Tibial artery (tissue), 4 donors: ENCODE data around the gene UQCRH.

Source experiments
- DNase-seq, 2 donors: peaks; one replicate each; pipeline ENCODE4 v3.0.0-alpha.2; 2019
- H3K27ac ChIP-seq, 2 donors: fragments of 200-600 bp; sonication (generic) in 1 of 2; 1 replicate in 1 of 2; 2 replicates in 1 of 2; pipeline ENCODE4 v1.5.1; 2018 to 2019; ENCODE audit warnings: mild to moderate bottlenecking in 1 of 2
- H3K27me3 ChIP-seq, 2 donors: fragments of 200-600 bp; sonication (generic) in 1 of 2; one replicate each; pipeline versions ENCODE4 v1.5.1 to v1.6.0; 2016 to 2019
- H3K36me3 ChIP-seq, 3 donors: fragments of 200-600 bp; sonication (generic) in 2 of 3; one replicate each; pipeline ENCODE4 v1.5.1; 2016 to 2019; ENCODE audit warnings: mild to moderate bottlenecking in 2 of 3
- H3K4me1 ChIP-seq, 4 donors: fragments of 200-600 bp; sonication (generic) in 2 of 4; 1 replicate in 3 of 4; 2 replicates in 1 of 4; pipeline ENCODE4 v1.5.1; 2016 to 2019
- H3K4me3 ChIP-seq, 2 donors: fragments of 200-600 bp; sonication (generic) in 1 of 2; 1 replicate in 1 of 2; 2 replicates in 1 of 2; pipeline ENCODE4 v1.5.1; 2018 to 2019; ENCODE audit warnings: mild to moderate bottlenecking in 2 of 2
- H3K9me3 ChIP-seq, 3 donors: fragments of 200-600 bp; sonication (generic) in 1 of 3; one replicate each; pipeline ENCODE4 v1.5.1; 2016 to 2019
- intact Hi-C: fragments of 100-400 bp; cut with DNase I; formaldehyde crosslinking; loops from one replicate; pipeline ENCODE4 v1.15.0; 2023; ENCODE audit warnings: low total_unique reads
- TF ChIP-seq, protein P1 (sequence below), 2 experiments: fragments of 200-600 bp in 1 of 2; fragments of 450-650 bp in 1 of 2; IDR thresholded peaks; one replicate each; pipeline ENCODE4 v1.5.1; 2017 to 2019; ENCODE audit warnings: antibody characterized with exemption in 2 of 2, mild to moderate bottlenecking in 1 of 2, moderate library complexity in 1 of 2

UQCRH gene

DNA sequence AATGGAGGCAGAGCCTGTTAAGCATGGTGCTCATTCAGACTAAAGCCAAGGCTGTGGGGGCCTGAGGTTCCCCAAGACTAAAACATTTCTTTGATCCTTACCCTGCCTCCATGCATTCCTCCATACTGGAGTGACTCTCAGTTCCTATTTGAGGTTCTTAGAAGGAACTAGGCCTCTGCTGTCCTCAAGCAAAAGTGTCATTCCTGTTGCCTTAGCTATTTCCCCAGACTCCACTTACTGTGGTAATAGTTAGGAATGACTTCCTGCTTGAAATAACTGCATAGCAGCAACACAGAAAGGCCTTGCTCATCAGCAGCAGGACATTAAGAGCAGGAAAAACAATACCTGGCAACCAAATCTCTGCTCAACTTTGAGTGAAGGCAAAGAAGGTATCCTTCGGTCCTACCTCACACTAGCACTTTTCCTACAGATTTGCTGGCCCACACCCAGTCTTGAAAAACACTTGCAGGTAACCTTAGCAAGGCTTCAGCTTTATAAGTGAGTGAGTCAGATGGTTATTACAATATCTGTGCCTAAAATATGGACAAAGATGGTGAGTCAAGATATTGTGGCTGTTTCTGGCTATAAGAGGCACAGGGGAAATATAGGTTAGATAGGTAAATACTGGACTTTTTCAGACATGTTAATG lies 14.9 kb upstream of the UQCRH start:
- TF ChIP-seq, protein P1, sequence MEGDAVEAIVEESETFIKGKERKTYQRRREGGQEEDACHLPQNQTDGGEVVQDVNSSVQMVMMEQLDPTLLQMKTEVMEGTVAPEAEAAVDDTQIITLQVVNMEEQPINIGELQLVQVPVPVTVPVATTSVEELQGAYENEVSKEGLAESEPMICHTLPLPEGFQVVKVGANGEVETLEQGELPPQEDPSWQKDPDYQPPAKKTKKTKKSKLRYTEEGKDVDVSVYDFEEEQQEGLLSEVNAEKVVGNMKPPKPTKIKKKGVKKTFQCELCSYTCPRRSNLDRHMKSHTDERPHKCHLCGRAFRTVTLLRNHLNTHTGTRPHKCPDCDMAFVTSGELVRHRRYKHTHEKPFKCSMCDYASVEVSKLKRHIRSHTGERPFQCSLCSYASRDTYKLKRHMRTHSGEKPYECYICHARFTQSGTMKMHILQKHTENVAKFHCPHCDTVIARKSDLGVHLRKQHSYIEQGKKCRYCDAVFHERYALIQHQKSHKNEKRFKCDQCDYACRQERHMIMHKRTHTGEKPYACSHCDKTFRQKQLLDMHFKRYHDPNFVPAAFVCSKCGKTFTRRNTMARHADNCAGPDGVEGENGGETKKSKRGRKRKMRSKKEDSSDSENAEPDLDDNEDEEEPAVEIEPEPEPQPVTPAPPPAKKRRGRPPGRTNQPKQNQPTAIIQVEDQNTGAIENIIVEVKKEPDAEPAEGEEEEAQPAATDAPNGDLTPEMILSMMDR (IDR thresholded peaks at IDR 0.05), result no peak
- no peak overlapping the region for H3K27ac ChIP-seq
- H3K27me3 ChIP-seq, result no peaks in the 10 kb centered on the region
- intact Hi-C loops, result no loop called here
- H3K9me3 ChIP-seq, result no peaks in the 10 kb centered on the region
- H3K4me1 ChIP-seq, result no peaks in the 10 kb centered on the region
- no peak for DNase-seq
- no peak overlapping the region for H3K4me3 ChIP-seq
- peaks cover 21 to 86% (median 66%) of the 10 kb centered on the region in 3 donors for H3K36me3 ChIP-seq

DNA sequence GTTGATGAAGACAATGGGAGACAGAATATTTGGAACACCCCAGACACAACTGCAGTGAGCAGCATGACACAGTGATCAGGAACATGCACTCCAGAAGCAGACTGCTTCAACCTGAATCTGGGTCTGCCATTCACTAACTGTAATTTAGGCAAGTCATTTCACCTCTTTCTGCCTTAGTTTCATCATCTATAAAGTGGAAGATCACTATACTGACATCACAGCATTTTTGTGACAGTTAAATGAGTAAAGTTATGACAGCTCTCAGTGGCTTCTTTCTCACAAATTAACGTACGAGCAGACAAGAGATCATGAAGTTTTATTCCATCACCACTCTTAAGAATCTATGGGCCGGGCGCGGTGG lies 14.4 kb upstream of the UQCRH start:
- no peaks in the 10 kb centered on the region for H3K9me3 ChIP-seq
- DNase-seq, result no peak
- intact Hi-C loops, result no loop called here
- H3K27me3 ChIP-seq, result no peaks in the 10 kb centered on the region
- H3K4me3 ChIP-seq, result no peak overlapping the region
- H3K27ac ChIP-seq, result no peak overlapping the region
- TF ChIP-seq, protein P1 (IDR thresholded peaks at IDR 0.05), result no peak
- H3K4me1 ChIP-seq, result no peaks in the 10 kb centered on the region
- peaks cover 24 to 86% (median 66%) of the 10 kb centered on the region in 3 donors for H3K36me3 ChIP-seq

DNA sequence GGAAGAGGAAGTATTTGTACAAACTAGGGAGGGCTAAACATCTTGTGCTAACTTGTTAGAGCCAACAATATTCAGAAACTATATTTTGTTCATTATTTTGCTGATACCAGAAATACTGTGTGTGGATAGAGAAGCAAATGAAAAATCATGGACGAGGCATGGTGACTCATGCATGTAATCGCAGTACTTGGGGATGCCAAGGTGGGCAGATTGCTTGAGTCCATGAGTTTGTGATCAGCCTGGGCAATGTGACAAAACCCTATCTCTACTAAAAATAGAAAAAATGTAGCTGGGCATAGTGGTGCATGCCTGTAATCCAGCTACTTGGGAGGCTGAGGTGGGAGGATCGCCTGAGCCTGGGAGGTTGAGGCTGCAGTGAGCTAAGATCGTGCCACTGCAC lies 13.5 kb upstream of the UQCRH start:
- H3K9me3 ChIP-seq, result no peaks in the 10 kb centered on the region
- TF ChIP-seq, protein P1 (IDR thresholded peaks at IDR 0.05), result no peak
- peaks cover 23 to 86% (median 67%) of the 10 kb centered on the region in 3 donors for H3K36me3 ChIP-seq
- H3K4me3 ChIP-seq, result no peak overlapping the region
- H3K27me3 ChIP-seq, result no peaks in the 10 kb centered on the region
- H3K27ac ChIP-seq, result no peak overlapping the region
- intact Hi-C loops, result no loop called here
- no peak for DNase-seq
- no peaks in the 10 kb centered on the region for H3K4me1 ChIP-seq

DNA sequence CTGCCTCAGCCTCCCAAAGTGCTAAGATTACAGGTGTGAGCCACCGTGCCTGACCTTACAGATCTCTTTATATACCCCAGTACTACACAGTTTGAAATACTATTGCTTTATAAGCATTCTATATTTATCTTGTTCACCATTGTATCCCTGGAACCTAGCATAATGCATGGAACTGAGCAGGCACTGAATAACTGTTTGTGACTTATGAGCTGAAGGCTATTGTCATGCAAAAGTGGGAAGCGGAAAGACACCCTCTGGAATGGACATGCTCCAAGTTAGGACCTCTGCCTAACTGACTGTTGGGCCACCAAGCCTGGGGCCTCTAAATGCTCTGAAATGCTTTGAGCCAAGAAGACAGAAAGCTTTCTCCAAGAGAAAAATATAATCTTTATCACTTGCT lies 8.2 kb upstream of the UQCRH start:
- H3K36me3 ChIP-seq, result peaks cover 36 to 67% (median 61%) of the 10 kb centered on the region in 3 donors
- no peaks in the 10 kb centered on the region for H3K9me3 ChIP-seq
- no peak overlapping the region for H3K4me3 ChIP-seq
- peaks cover 0 to 22% (median 16%) of the 10 kb centered on the region in 4 donors for H3K4me1 ChIP-seq
- no peak for DNase-seq
- no peak overlapping the region for H3K27ac ChIP-seq
- H3K27me3 ChIP-seq, result no peaks in the 10 kb centered on the region
- TF ChIP-seq, protein P1 (IDR thresholded peaks at IDR 0.05), result no peak
- intact Hi-C loops, result no loop called here

DNA sequence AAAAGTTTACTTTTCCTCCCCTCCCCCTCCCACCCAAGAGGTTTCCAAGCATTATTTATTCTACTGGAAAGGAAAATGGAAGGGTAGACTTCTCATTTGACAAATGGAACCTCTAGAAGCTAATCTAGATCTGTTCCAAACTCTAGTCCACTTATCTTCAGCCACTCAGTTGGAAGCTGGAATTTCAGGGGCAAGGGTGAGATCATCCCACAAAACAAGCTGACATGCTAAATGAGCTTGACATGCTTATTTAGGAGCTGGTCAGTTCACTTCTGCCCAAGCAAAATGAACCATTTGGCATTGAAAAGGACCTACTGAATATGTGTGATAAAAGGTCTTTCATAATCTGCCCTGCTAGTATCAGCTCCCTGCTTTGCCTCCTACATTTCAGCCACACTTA lies 5.1 kb upstream of the UQCRH start:
- Histone ChIP-seq H3K4me3 (no peak overlapping the region), H3K9me3 (no peaks in the 10 kb centered on the region), H3K27ac (peak overlapping the region; percentile 21 to 97), H3K4me1 (peaks cover 0 to 36% (median 30%) of the 10 kb centered on the region in 4 donors), H3K27me3 (no peaks in the 10 kb centered on the region), H3K36me3 (peaks cover 36 to 48% (median 48%) of the 10 kb centered on the region in 3 donors)
- intact Hi-C loops, result no loop called here
- DNase-seq, result no peak
- TF ChIP-seq, protein P1 (IDR thresholded peaks at IDR 0.05), result no peak
